NB4 (cell line): ENCODE data around the gene GNAT1.

ENCODE experiments used
- POLR2A ChIP-seq: IDR thresholded peaks from 2 replicates; pipeline ENCODE4 v1.6.1; 2011; ENCODE audit warnings: mild to moderate bottlenecking; ENCODE audit not compliant: insufficient read length; ENCODE audit errors: extremely low read depth
- TF ChIP-seq, protein P1 (sequence below): IDR thresholded peaks from one replicate; pipeline ENCODE4 v1.5.1; 2012; ENCODE audit warnings: low read depth, low read length

DNA sequence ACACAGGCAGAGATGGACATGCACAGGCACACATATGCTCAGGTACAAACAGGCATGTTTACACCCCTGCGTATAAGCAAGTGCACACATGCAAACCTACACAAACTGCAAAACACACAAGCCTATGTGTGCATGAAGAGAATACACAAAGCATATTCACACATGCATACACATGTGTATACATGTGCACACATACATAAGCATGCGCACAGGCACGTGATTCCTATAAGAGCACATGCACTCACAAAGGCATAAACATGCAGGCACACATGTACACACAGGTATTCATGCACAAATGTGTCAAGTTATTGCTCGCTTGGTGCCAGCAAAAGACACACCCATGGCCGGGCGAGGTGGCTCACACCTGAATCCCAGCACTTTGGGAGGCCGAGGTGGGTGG lies 1.4 kb upstream of the GNAT1 start:
- TF ChIP-seq, protein P1, sequence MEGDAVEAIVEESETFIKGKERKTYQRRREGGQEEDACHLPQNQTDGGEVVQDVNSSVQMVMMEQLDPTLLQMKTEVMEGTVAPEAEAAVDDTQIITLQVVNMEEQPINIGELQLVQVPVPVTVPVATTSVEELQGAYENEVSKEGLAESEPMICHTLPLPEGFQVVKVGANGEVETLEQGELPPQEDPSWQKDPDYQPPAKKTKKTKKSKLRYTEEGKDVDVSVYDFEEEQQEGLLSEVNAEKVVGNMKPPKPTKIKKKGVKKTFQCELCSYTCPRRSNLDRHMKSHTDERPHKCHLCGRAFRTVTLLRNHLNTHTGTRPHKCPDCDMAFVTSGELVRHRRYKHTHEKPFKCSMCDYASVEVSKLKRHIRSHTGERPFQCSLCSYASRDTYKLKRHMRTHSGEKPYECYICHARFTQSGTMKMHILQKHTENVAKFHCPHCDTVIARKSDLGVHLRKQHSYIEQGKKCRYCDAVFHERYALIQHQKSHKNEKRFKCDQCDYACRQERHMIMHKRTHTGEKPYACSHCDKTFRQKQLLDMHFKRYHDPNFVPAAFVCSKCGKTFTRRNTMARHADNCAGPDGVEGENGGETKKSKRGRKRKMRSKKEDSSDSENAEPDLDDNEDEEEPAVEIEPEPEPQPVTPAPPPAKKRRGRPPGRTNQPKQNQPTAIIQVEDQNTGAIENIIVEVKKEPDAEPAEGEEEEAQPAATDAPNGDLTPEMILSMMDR: no peak
- peak; percentile 1 for TF ChIP-seq POLR2A
